Measurements from ENCODE around the gene TRIM4.
"Not testable (repeated sequence)": the region's sequence is repeated elsewhere in the genome, so short reads cannot be mapped to it uniquely, and the experiment has no call there.

TRIM4 gene

GRCh38 chr7:99876491-99876890, 42.8 kb downstream of the TRIM4 start:
- H3K27ac ChIP-seq = no peak overlapping the region
- no peak overlapping the region for H3K4me3 ChIP-seq
- no peak overlapping the region for H3K9ac ChIP-seq (ENCODE audit: insufficient read length)
- TF ChIP-seq POLR2AphosphoS5 (IDR thresholded peaks at IDR 0.05; ENCODE audit: borderline replicate concordance, low read depth, low read length) (no peak), EZH2 (IDR thresholded peaks at IDR 0.05) (no peak), FOXP2 (optimal IDR thresholded peaks at IDR 0.05; ENCODE audit: control extremely low read depth, extremely low read length, insufficient read depth) (no peak)
- H3K9me3 ChIP-seq (ENCODE audit: low read depth, low read length) = no peaks in the 10 kb centered on the region
- DNase-seq (ENCODE audit: low read depth, low spot score) = no peak
- no peaks in the 10 kb centered on the region for H3K36me3 ChIP-seq (ENCODE audit: insufficient read depth, low read length)

GRCh38 chr7:99868246-99868645, 51.1 kb downstream of the TRIM4 start:
- H3K27ac ChIP-seq = no peak overlapping the region
- DNase-seq (ENCODE audit: low read depth, low spot score) = no peak
- H3K9ac ChIP-seq (ENCODE audit: insufficient read length) = no peak overlapping the region
- no peak overlapping the region for H3K4me3 ChIP-seq
- no peaks in the 10 kb centered on the region for H3K9me3 ChIP-seq (ENCODE audit: low read depth, low read length)
- TF ChIP-seq FOXP2 (optimal IDR thresholded peaks at IDR 0.05; ENCODE audit: control extremely low read depth, extremely low read length, insufficient read depth) (no peak), EZH2 (IDR thresholded peaks at IDR 0.05) (no peak), POLR2AphosphoS5 (IDR thresholded peaks at IDR 0.05; ENCODE audit: borderline replicate concordance, low read depth, low read length) (no peak)
- no peaks in the 10 kb centered on the region for H3K36me3 ChIP-seq (ENCODE audit: insufficient read depth, low read length)

GRCh38 chr7:99867477-99867876, 51.9 kb downstream of the TRIM4 start:
- DNase-seq (ENCODE audit: low read depth, low spot score); H3K9me3 ChIP-seq (ENCODE audit: low read depth, low read length): not testable (repeated sequence)

GRCh38 chr7:99863847-99864440, 55.4 kb downstream of the TRIM4 start:
- no peak for DNase-seq (ENCODE audit: low read depth, low spot score)
- TF ChIP-seq EZH2 (IDR thresholded peaks at IDR 0.05) = no peak
- no peak for TF ChIP-seq POLR2AphosphoS5 (IDR thresholded peaks at IDR 0.05; ENCODE audit: borderline replicate concordance, low read depth, low read length)
- TF ChIP-seq FOXP2 (optimal IDR thresholded peaks at IDR 0.05; ENCODE audit: control extremely low read depth, extremely low read length, insufficient read depth) = no peak
- H3K4me3 ChIP-seq = no peak overlapping the region
- no peak overlapping the region for H3K27ac ChIP-seq
- H3K9ac ChIP-seq (ENCODE audit: insufficient read length) = no peak overlapping the region
- no peaks in the 10 kb centered on the region for H3K9me3 ChIP-seq (ENCODE audit: low read depth, low read length)
- H3K36me3 ChIP-seq (ENCODE audit: insufficient read depth, low read length) = no peaks in the 10 kb centered on the region

More at GRCh38 chr7:99867477-99867876, 51.9 kb downstream of the TRIM4 start:
- H3K9ac ChIP-seq (ENCODE audit: insufficient read length); H3K4me3 ChIP-seq; H3K36me3 ChIP-seq (ENCODE audit: insufficient read depth, low read length); H3K27ac ChIP-seq: not testable (repeated sequence)

GRCh38 chr7:99860281-99861127, 58.8 kb downstream of the TRIM4 start:
- H3K36me3 ChIP-seq (ENCODE audit: insufficient read depth, low read length) = no peaks in the 10 kb centered on the region
- TF ChIP-seq FOXP2 (optimal IDR thresholded peaks at IDR 0.05; ENCODE audit: control extremely low read depth, extremely low read length, insufficient read depth) (no peak), EZH2 (IDR thresholded peaks at IDR 0.05) (no peak), POLR2AphosphoS5 (IDR thresholded peaks at IDR 0.05; ENCODE audit: borderline replicate concordance, low read depth, low read length) (no peak)
- DNase-seq (ENCODE audit: low read depth, low spot score) = no peak
- no peak overlapping the region for H3K27ac ChIP-seq
- no peaks in the 10 kb centered on the region for H3K9me3 ChIP-seq (ENCODE audit: low read depth, low read length)
- no peak overlapping the region for H3K9ac ChIP-seq (ENCODE audit: insufficient read length)
- no peak overlapping the region for H3K4me3 ChIP-seq

GRCh38 chr7:99855236-99855635, 64.1 kb downstream of the TRIM4 start:
- Histone ChIP-seq H3K27ac (no peak overlapping the region), H3K4me3 (no peak overlapping the region), H3K9ac (ENCODE audit: insufficient read length) (no peak overlapping the region), H3K9me3 (ENCODE audit: low read depth, low read length) (no peaks in the 10 kb centered on the region), H3K36me3 (ENCODE audit: insufficient read depth, low read length) (no peaks in the 10 kb centered on the region)
- TF ChIP-seq POLR2AphosphoS5 (IDR thresholded peaks at IDR 0.05; ENCODE audit: borderline replicate concordance, low read depth, low read length) (no peak), EZH2 (IDR thresholded peaks at IDR 0.05) (no peak), FOXP2 (optimal IDR thresholded peaks at IDR 0.05; ENCODE audit: control extremely low read depth, extremely low read length, insufficient read depth) (no peak)
- DNase-seq (ENCODE audit: low read depth, low spot score) = no peak

- no peak overlapping the region for H3K9ac ChIP-seq (ENCODE audit: insufficient read length)
- no peak overlapping the region for H3K4me3 ChIP-seq
- no peak for TF ChIP-seq FOXP2 (optimal IDR thresholded peaks at IDR 0.05; ENCODE audit: control extremely low read depth, extremely low read length, insufficient read depth)
- TF ChIP-seq EZH2 (IDR thresholded peaks at IDR 0.05) = no peak
- no peak for TF ChIP-seq POLR2AphosphoS5 (IDR thresholded peaks at IDR 0.05; ENCODE audit: borderline replicate concordance, low read depth, low read length)
- DNase-seq (ENCODE audit: low read depth, low spot score) = no peak
- no peaks in the 10 kb centered on the region for H3K36me3 ChIP-seq (ENCODE audit: insufficient read depth, low read length)
- H3K27ac ChIP-seq = no peak overlapping the region
- H3K9me3 ChIP-seq (ENCODE audit: low read depth, low read length) = no peaks in the 10 kb centered on the region
Observed at GRCh38 chr7:99848420-99849216, 70.7 kb downstream of the TRIM4 start.

- Histone ChIP-seq H3K4me3 (no peak overlapping the region), H3K9ac (ENCODE audit: insufficient read length) (no peak overlapping the region), H3K36me3 (ENCODE audit: insufficient read depth, low read length) (no peaks in the 10 kb centered on the region), H3K9me3 (ENCODE audit: low read depth, low read length) (no peaks in the 10 kb centered on the region), H3K27ac (no peak overlapping the region)
- no peak for TF ChIP-seq POLR2AphosphoS5 (IDR thresholded peaks at IDR 0.05; ENCODE audit: borderline replicate concordance, low read depth, low read length)
- TF ChIP-seq EZH2 (IDR thresholded peaks at IDR 0.05) = no peak
- TF ChIP-seq FOXP2 (optimal IDR thresholded peaks at IDR 0.05; ENCODE audit: control extremely low read depth, extremely low read length, insufficient read depth) = no peak
- DNase-seq (ENCODE audit: low read depth, low spot score) = no peak
Observed at GRCh38 chr7:99844328-99844727, 75.0 kb downstream of the TRIM4 start.
